ENCODE measurements around the gene RBM8A. TPM values are rescaled to one million over a fixed set of nuclear protein-coding genes. Genes with fewer than 3 reads are reported as not detected.

The RBM8A gene
- polyA plus RNA-seq, 1 of the 3 experiments (the other 2 are of a cell fraction): 236 TPM

DNA sequence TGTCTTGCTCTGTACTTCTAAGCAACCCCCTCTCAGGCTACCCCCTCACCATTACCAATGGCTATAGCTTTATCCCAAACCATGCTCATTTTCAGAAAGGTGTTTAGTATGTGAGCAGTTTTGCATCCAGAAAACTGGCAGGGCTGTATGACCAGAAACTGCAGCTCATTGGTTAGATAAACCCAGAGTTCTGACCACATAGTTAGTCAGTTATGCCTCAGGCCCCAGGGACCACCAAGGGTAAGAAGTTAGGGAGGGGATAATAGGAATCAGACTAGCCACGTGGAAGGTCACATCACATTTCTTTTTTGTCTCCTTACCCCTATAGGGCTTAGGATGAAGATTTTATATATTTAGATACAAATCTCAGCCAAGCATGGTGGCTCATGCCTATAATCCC is 18.6 kb downstream of the RBM8A start:
- no peak for DNase-seq
- CTCF ChIA-PET: interaction anchor here (0.6 to 16.4 kb wide), 11 partner anchors 10 to 125 kb away, joined by 3 to 281 read pairs (median 5); partner anchors contain the start of genes ANKRD35, NUDT17, PEX11B and RBM8A
- H3K9me3 ChIP-seq: no peaks in the 10 kb centered on the region
- POLR2A ChIA-PET: interaction anchor here (0.9 kb wide), 1 partner anchor 17 kb away, joined by 5 read pairs; no protein-coding TSS in a partner anchor
- H3K79me2 ChIP-seq (ENCODE audit: insufficient read depth): no peaks in the 10 kb centered on the region
- no peak overlapping the region; a peak in 1 of 4 replicates for H3K27ac ChIP-seq (ENCODE audit: low read depth in 2 of 2, low read length in 1 of 2)
- no peak overlapping the region; a peak in 1 of 4 replicates for H3K4me3 ChIP-seq (ENCODE audit: low read depth in 2 of 2, low read length in 1 of 2)
- H3K4me1 ChIP-seq (ENCODE audit: control insufficient read depth in 1 of 2, insufficient read depth in 2 of 2, low read depth in 1 of 2, low read length in 1 of 2): peaks cover 5 to 8% of the 10 kb centered on the region in 2 experiments; a peak in 2 of 4 replicates
- H4K20me1 ChIP-seq (ENCODE audit: insufficient read depth): no peaks in the 10 kb centered on the region
- H3K9me2 ChIP-seq: no peaks in the 10 kb centered on the region
- H3K36me3 ChIP-seq (replicated peaks in 1 of 2; ENCODE audit: control insufficient read depth in 1 of 2, insufficient read depth in 2 of 2, low read length in 1 of 2): peaks cover 11 to 16% of the 10 kb centered on the region in 2 experiments
- H3K4me2 ChIP-seq: peak overlapping the region; percentile 42
- H3K27me3 ChIP-seq (ENCODE audit: insufficient read depth): no peaks in the 10 kb centered on the region
- no peak overlapping the region for H2AFZ ChIP-seq (ENCODE audit: low read depth)
- H3K9ac ChIP-seq: no peak overlapping the region
- WGBS (ENCODE audit: low lambda C conversion rate): 88% methylated on average over 1 of the region's 1 CpG
- peaks cover 12% of the 10 kb centered on the region for H3F3A ChIP-seq (replicated peaks; ENCODE audit: insufficient read depth)
- TF ChIP-seq SMC3 (IDR thresholded peaks at IDR 0.05; ENCODE audit: low read depth, low read length): no peak
- no peak for TF ChIP-seq TEAD4 (IDR thresholded peaks at IDR 0.05; ENCODE audit: borderline replicate concordance, insufficient read depth)
- no peak for TF ChIP-seq FOSL2 (IDR thresholded peaks at IDR 0.05; ENCODE audit: borderline replicate concordance, low read depth)
- TF ChIP-seq MEF2A (IDR thresholded peaks at IDR 0.05; ENCODE audit: borderline replicate concordance, low read depth): no peak
- TF ChIP-seq NFIC (IDR thresholded peaks at IDR 0.05; ENCODE audit: borderline replicate concordance): no peak
- TF ChIP-seq, protein P1, sequence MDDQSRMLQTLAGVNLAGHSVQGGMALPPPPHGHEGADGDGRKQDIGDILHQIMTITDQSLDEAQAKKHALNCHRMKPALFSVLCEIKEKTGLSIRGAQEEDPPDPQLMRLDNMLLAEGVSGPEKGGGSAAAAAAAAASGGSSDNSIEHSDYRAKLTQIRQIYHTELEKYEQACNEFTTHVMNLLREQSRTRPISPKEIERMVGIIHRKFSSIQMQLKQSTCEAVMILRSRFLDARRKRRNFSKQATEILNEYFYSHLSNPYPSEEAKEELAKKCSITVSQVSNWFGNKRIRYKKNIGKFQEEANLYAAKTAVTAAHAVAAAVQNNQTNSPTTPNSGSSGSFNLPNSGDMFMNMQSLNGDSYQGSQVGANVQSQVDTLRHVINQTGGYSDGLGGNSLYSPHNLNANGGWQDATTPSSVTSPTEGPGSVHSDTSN (IDR thresholded peaks at IDR 0.05): no peak
- no peak for TF ChIP-seq GABPA (IDR thresholded peaks at IDR 0.05; ENCODE audit: low read depth)
- TF ChIP-seq RXRA (IDR thresholded peaks at IDR 0.05; ENCODE audit: borderline replicate concordance, low read depth): no peak
- TF ChIP-seq TAF1 (IDR thresholded peaks at IDR 0.05; ENCODE audit: borderline replicate concordance, low read depth, low read length): no peak
- TF ChIP-seq, protein P2, sequence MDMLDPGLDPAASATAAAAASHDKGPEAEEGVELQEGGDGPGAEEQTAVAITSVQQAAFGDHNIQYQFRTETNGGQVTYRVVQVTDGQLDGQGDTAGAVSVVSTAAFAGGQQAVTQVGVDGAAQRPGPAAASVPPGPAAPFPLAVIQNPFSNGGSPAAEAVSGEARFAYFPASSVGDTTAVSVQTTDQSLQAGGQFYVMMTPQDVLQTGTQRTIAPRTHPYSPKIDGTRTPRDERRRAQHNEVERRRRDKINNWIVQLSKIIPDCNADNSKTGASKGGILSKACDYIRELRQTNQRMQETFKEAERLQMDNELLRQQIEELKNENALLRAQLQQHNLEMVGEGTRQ (IDR thresholded peaks at IDR 0.05; ENCODE audit: borderline replicate concordance, low read depth, low read length): no peak
- TF ChIP-seq GATA2 (CRISPR knock-in tag; IDR thresholded peaks at IDR 0.05): no peak
- no peak for TF ChIP-seq JUND (IDR thresholded peaks at IDR 0.05)
- no peak for TF ChIP-seq EZH2phosphoT487 (IDR thresholded peaks at IDR 0.05; ENCODE audit: borderline replicate concordance, low read depth)
- TF ChIP-seq CHD2 (IDR thresholded peaks at IDR 0.05; ENCODE audit: low read length, partially characterized antibody): no peak
- TF ChIP-seq RCOR1 (IDR thresholded peaks at IDR 0.05; ENCODE audit: low read length): no peak

Data from SK-N-SH (cell line).